Upper lobe of left lung (tissue), 6 donors: ENCODE data around the gene OLFM2. TPM values are rescaled to one million over a fixed set of nuclear protein-coding genes. Genes with fewer than 3 reads are reported as not detected.
"Not testable (repeated sequence)": the region's sequence is repeated elsewhere in the genome, so short reads cannot be mapped to it uniquely, and the experiment has no call there.

ENCODE experiments used
- ATAC-seq, 2 donors: fragments of 200-7000 bp; cut with Tn5 transposase; one replicate each; pipeline ENCODE4 v1.9.1; 2022; ENCODE audit warnings: mild to moderate bottlenecking in 2 of 2, moderate library complexity in 2 of 2; ENCODE audit not compliant: low FRiP score in 2 of 2
- DNase-seq, 2 donors: peaks; one replicate each; pipeline ENCODE4 v3.0.0-alpha.2; 2019 to 2020
- H3K27ac ChIP-seq, 4 donors: fragments of 200-600 bp; sonication (generic); one replicate each; pipeline ENCODE4 v1.5.1; 2016 to 2019
- H3K27me3 ChIP-seq, 4 donors: fragments of 200-600 bp; sonication (generic); one replicate each; pipeline ENCODE4 v1.5.1; 2017 to 2019
- H3K36me3 ChIP-seq, 4 donors: fragments of 200-600 bp; sonication (generic); one replicate each; pipeline ENCODE4 v1.5.1; 2016 to 2019
- H3K4me1 ChIP-seq, 4 donors: fragments of 200-600 bp; sonication (generic); one replicate each; pipeline ENCODE4 v1.5.1; 2018 to 2019
- H3K4me3 ChIP-seq, 4 donors: fragments of 200-600 bp; sonication (generic); one replicate each; pipeline ENCODE4 v1.5.1; 2017 to 2019; ENCODE audit warnings: mild to moderate bottlenecking in 2 of 4, moderate library complexity in 1 of 4
- H3K9me3 ChIP-seq, 4 donors: fragments of 200-600 bp; sonication (generic); one replicate each; pipeline ENCODE4 v1.5.1; 2018 to 2019
- CTCF ChIP-seq, 6 experiments: fragments of 450-650 bp in 4 of 6; fragments of 200-600 bp in 2 of 6; sonication (generic) in 2 of 6; IDR thresholded peaks; one replicate each; pipeline ENCODE4 v1.5.1; 2016 to 2019; ENCODE audit warnings: antibody characterized with exemption in 6 of 6
- EP300 ChIP-seq, 4 donors: sonication (generic); formaldehyde crosslinking; IDR thresholded peaks; one replicate each; pipeline ENCODE4 v1.5.1; 2017; ENCODE audit warnings: antibody characterized with exemption in 4 of 4, control low read depth in 2 of 4
- POLR2A ChIP-seq, 4 donors: fragments of 450-650 bp; IDR thresholded peaks; one replicate each; pipeline ENCODE4 v1.5.1; 2016 to 2017; ENCODE audit warnings: antibody characterized with exemption in 4 of 4, mild to moderate bottlenecking in 2 of 4
- POLR2AphosphoS5 ChIP-seq, 2 donors: sonication (generic); formaldehyde crosslinking; IDR thresholded peaks; one replicate each; pipeline ENCODE4 v1.5.1; 2017; ENCODE audit warnings: antibody characterized with exemption in 2 of 2
- WGBS, 2 donors: methylation state at CpG; one replicate each; pipeline ENCODE4 v1.1.5; 2017 to 2018; 5-methylcytosine and 5-hydroxymethylcytosine counted together
- total RNA-seq, 6 donors: library from RNA; depleted of rRNA in 4 of 6; stranded (reverse); fragments of >200 nt in 4 of 6; gene quantifications; one replicate each; pipeline versions ENCODE4 v1.1.0 to v1.2.1, GENCODE V29; 2016 to 2021
- donor health status: DM: no; HTN: no; CAD: no; lungs with moderate emphysema.
- donor health status: DM: no; HTN: yes; CAD: no; lungs with severe emphysema.

OLFM2 gene
- total RNA-seq, 6 donors from 2014 or later = 0.98 to 11.3 (median 4.7) TPM; not detected in 1

GRCh38 chr19:9947441-9947840, 11.1 kb upstream of the OLFM2 start:
- peaks cover 0 to under 1% (median 0%) of the 10 kb centered on the region in 4 donors for H3K9me3 ChIP-seq
- no peaks in the 10 kb centered on the region for H3K36me3 ChIP-seq
- TF ChIP-seq CTCF (IDR thresholded peaks at IDR 0.05) (no peak), POLR2AphosphoS5 (IDR thresholded peaks at IDR 0.05) (no peak), EP300 (IDR thresholded peaks at IDR 0.05) (no peak), POLR2A (IDR thresholded peaks at IDR 0.05) (no peak)
- H3K27me3 ChIP-seq = no peaks in the 10 kb centered on the region
- no peak overlapping the region for H3K4me3 ChIP-seq
- DNase-seq (no peak), ATAC-seq (no peak)
- 65 to 66% methylated on average over 4 of the region's 4 CpGs for WGBS, 2 donors
- H3K27ac ChIP-seq = no peak overlapping the region
- peaks cover 0 to 8% (median 0%) of the 10 kb centered on the region in 4 donors for H3K4me1 ChIP-seq

DNA sequence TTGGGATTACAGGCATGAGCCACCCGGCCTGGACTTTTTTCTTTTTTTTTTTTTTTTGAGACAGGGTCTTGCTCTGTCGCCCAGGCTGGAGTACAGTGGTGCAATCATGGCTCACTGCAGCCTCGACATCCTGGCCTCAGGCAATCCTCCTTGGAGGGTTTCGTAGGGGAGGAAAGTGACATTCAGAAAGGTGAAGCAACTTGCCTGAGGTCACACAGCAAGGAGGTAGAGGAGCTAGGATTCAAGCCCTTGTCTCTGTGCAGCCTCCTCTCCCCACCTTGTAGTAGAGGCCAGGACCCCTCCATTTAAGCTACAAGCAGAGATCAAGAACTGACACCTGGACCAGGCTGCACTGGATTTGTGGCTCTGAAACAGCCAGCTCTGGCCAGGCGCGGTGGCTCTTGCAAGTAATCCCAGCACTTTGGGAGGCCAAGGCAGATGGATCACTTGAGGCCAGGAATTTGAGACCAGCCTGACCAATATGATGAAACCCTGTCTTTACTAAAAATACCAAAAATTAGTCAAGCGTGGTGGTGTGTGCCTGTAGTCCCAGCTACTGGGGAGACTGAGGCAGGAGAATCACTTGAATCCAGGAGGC, 10.3 kb upstream of the OLFM2 start:
- H3K9me3 ChIP-seq, H3K36me3 ChIP-seq, DNase-seq, H3K27me3 ChIP-seq, H3K4me1 ChIP-seq, ATAC-seq, H3K4me3 ChIP-seq: not testable (repeated sequence)
- 82 to 87% methylated on average over 7 of the region's 7 CpGs for WGBS, 2 donors
- peak overlapping the region in 1 of 4 donors; percentile 23 for H3K27ac ChIP-seq

- no peaks in the 10 kb centered on the region for H3K36me3 ChIP-seq
- WGBS, 2 donors = 28 to 40% methylated on average over 18 of the region's 18 CpGs
- peak; percentile 71 to 96 for ATAC-seq
- DNase-seq = peak; percentile 27 to 69
- H3K27ac ChIP-seq = peak overlapping the region; percentile 21 to 67 (median 29)
- peaks cover 0 to 11% (median 2%) of the 10 kb centered on the region in 4 donors for H3K9me3 ChIP-seq
- H3K4me1 ChIP-seq = peaks cover 0 to 8% (median 0%) of the 10 kb centered on the region in 4 donors
- H3K27me3 ChIP-seq = no peaks in the 10 kb centered on the region
- no peak for TF ChIP-seq CTCF (IDR thresholded peaks at IDR 0.05)
- TF ChIP-seq EP300 (IDR thresholded peaks at IDR 0.05) = no peak
- peak; percentile 30 to 54 for TF ChIP-seq POLR2AphosphoS5 (IDR thresholded peaks at IDR 0.05)
- no peak for TF ChIP-seq POLR2A (IDR thresholded peaks at IDR 0.05)
- no peak overlapping the region for H3K4me3 ChIP-seq
Measured at GRCh38 chr19:9945319-9945966, 9.1 kb upstream of the OLFM2 start.

- H3K27me3 ChIP-seq = no peaks in the 10 kb centered on the region
- no peak for TF ChIP-seq POLR2A (IDR thresholded peaks at IDR 0.05)
- TF ChIP-seq CTCF (IDR thresholded peaks at IDR 0.05) = no peak
- H3K4me1 ChIP-seq = peaks cover 0 to 8% (median 0%) of the 10 kb centered on the region in 4 donors
- H3K4me3 ChIP-seq = no peak overlapping the region
- H3K9me3 ChIP-seq = peaks cover 0 to 11% (median 2%) of the 10 kb centered on the region in 4 donors
- WGBS, 2 donors = 78 to 83% methylated on average over 6 of the region's 6 CpGs
- H3K27ac ChIP-seq = no peak overlapping the region
- no peaks in the 10 kb centered on the region for H3K36me3 ChIP-seq
- ATAC-seq (no peak), DNase-seq (no peak)
Measured at GRCh38 chr19:9943744-9944143, 7.4 kb upstream of the OLFM2 start.

DNA sequence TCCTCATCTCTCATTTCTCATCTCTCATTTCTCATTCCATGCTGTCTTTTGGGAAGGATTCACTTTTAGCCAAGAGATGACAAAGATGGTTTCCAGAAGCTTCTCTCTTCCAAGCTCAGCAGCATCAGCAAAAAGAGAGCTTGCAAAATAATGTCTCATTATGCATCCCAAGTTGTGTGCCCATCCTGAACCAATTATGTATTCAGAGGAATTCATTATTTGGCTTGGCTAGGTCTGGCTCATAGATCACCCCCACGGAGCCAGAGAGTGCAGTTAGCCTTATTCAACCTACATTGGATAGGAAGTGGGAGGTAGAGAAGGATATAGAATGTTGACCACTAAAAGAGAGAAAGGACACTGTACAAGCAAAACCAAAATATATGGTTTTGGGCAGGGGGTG, 5.4 kb upstream of the OLFM2 start:
- DNase-seq (no peak), ATAC-seq (no peak)
- Histone ChIP-seq H3K36me3 (no peaks in the 10 kb centered on the region), H3K4me3 (no peak overlapping the region), H3K27me3 (peaks cover 0 to 11% (median 4%) of the 10 kb centered on the region in 4 donors), H3K9me3 (peaks cover 0 to 11% (median 2%) of the 10 kb centered on the region in 4 donors), H3K27ac (no peak overlapping the region), H3K4me1 (peaks cover 2 to 11% (median 4%) of the 10 kb centered on the region in 4 donors)
- TF ChIP-seq POLR2A (IDR thresholded peaks at IDR 0.05) (no peak), CTCF (IDR thresholded peaks at IDR 0.05) (no peak), EP300 (IDR thresholded peaks at IDR 0.05) (no peak), POLR2AphosphoS5 (IDR thresholded peaks at IDR 0.05) (no peak)
- WGBS, 2 donors = 71 to 85% methylated on average over 1 of the region's 1 CpG
